Ovary (tissue), 9 donors: ENCODE data around the gene MAN1A2. TPM values are rescaled to one million over a fixed set of nuclear protein-coding genes. Genes with fewer than 3 reads are reported as not detected.

Experiments
- DNase-seq, 5 donors: peaks; one replicate each; pipeline ENCODE4 v3.0.0-alpha.2; 2019 to 2020
- H3K27ac ChIP-seq, 2 donors: fragments of 200-600 bp; one replicate each; pipeline versions ENCODE4 v1.5.1 to v1.8.0; 2019 to 2022
- H3K27me3 ChIP-seq: fragments of 200-600 bp; one replicate; pipeline ENCODE4 v1.8.0; 2022
- H3K36me3 ChIP-seq: fragments of 200-600 bp; sonication (generic); one replicate; pipeline ENCODE4 v1.5.1; 2019
- H3K4me1 ChIP-seq: one replicate; pipeline ENCODE4 v1.8.1; 2013; ENCODE audit warnings: mild to moderate bottlenecking, moderate library complexity; ENCODE audit not compliant: insufficient read depth
- H3K4me3 ChIP-seq: fragments of 200-600 bp; sonication (generic); one replicate; pipeline ENCODE4 v1.5.1; 2017
- H3K9me3 ChIP-seq, 2 donors: fragments of 200-600 bp in 1 of 2; sonication (generic) in 1 of 2; one replicate each; pipeline versions ENCODE4 v1.5.1 to v1.8.1; 2013 to 2019; ENCODE audit warnings: mild to moderate bottlenecking in 1 of 2, moderate library complexity in 1 of 2
- EP300 ChIP-seq: sonication (generic); formaldehyde crosslinking; IDR thresholded peaks from one replicate; pipeline ENCODE4 v1.6.1; 2017; ENCODE audit warnings: antibody characterized with exemption
- POLR2A ChIP-seq: fragments of 450-650 bp; IDR thresholded peaks from one replicate; pipeline ENCODE4 v1.6.1; 2017; ENCODE audit warnings: antibody characterized with exemption, mild to moderate bottlenecking, moderate library complexity
- WGBS, 3 donors: extraction: QIAGEN DNeasy Blood & Tissue Kit in 1 of 3; methylation state at CpG; one replicate each; pipeline versions ENCODE4 v1.1.5 to v1.1.7; 2013 to 2017; 5-methylcytosine and 5-hydroxymethylcytosine counted together
- intact Hi-C, 4 donors: fragments of 100-400 bp; cut with DNase I; formaldehyde crosslinking; loops; one replicate each; pipeline versions ENCODE4 v1.11.0 to v1.15.1; 2022 to 2023
- polyA plus RNA-seq, 2 donors: library from polyadenylated mRNA; stranded (reverse); fragments of 200-250 nt in 1 of 2; fragments of 350-450 nt in 1 of 2; fragmentation: Illumina TruSeq in 1 of 2; extraction: RNeasy Lipid Tissue Mini Kit (QIAGEN cat#74804) in 1 of 2; gene quantifications; one replicate each; pipeline ENCODE4 v1.2.3, GENCODE V29; 2013 to 2014
- total RNA-seq, 7 donors: library from RNA; depleted of rRNA in 2 of 7; stranded (reverse); fragments of >200 nt in 2 of 7; fragmentation: NEBNext Ultra II Directional in 3 of 7; extraction: Animal tissue kit (Norgen Biotek cat#: 25700) in 3 of 7; gene quantifications; one replicate each; pipeline versions ENCODE4 v1.1.0 to v1.2.4, GENCODE V29; 2016 to 2023
- TF ChIP-seq, protein P1 (sequence below), 3 donors: fragments of 450-650 bp in 2 of 3; fragments of 200-600 bp in 1 of 3; IDR thresholded peaks; one replicate each; pipeline versions ENCODE4 v1.5.1 to v1.8.0; 2016 to 2022; ENCODE audit warnings: antibody characterized with exemption in 3 of 3, mild to moderate bottlenecking in 1 of 3
- donor health status: DM: no; HTN: no; CAD: no; lungs with moderate emphysema.
- donor health status: DM: no; HTN: no; CAD: no.
- donor health status: Bipolar disorder and iron deficiency.
- donor health status: DM: yes; HTN: yes; CAD: no.
- donor health status: DM: no; HTN: no; CAD: no.
- donor health status: DM: yes; HTN: yes; CAD: no.

Gene MAN1A2
- total and polyA plus RNA-seq, 9 donors: 9.3 to 59.9 (median 44.8) TPM

DNA sequence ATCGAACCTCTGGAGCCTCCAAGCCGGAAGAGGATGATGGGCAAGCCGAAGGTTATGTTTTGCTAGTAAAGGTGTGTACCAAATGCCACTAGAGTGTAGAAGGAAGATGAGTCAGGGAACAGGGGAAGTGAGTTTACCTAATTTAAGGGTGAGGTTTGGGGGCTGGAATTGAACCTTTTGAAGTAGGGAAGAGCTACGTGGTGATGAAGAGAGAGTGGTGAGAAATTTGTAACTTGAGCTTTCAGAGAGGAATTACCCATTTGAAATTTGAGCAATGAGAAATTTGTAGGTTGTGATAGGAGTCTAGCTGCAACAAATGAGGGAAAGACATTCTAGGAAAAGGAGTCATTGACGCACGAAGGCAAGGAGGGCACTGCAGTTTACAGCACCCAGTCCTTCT lies 168.6 kb downstream of the MAN1A2 start:
- H3K4me1 ChIP-seq: no peaks in the 10 kb centered on the region
- TF ChIP-seq, protein P1, sequence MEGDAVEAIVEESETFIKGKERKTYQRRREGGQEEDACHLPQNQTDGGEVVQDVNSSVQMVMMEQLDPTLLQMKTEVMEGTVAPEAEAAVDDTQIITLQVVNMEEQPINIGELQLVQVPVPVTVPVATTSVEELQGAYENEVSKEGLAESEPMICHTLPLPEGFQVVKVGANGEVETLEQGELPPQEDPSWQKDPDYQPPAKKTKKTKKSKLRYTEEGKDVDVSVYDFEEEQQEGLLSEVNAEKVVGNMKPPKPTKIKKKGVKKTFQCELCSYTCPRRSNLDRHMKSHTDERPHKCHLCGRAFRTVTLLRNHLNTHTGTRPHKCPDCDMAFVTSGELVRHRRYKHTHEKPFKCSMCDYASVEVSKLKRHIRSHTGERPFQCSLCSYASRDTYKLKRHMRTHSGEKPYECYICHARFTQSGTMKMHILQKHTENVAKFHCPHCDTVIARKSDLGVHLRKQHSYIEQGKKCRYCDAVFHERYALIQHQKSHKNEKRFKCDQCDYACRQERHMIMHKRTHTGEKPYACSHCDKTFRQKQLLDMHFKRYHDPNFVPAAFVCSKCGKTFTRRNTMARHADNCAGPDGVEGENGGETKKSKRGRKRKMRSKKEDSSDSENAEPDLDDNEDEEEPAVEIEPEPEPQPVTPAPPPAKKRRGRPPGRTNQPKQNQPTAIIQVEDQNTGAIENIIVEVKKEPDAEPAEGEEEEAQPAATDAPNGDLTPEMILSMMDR (IDR thresholded peaks at IDR 0.05): no peak
- no peak for TF ChIP-seq POLR2A
- TF ChIP-seq EP300: no peak
- no peak overlapping the region for H3K27ac ChIP-seq
- H3K27me3 ChIP-seq: no peaks in the 10 kb centered on the region
- no peaks in the 10 kb centered on the region for H3K36me3 ChIP-seq
- intact Hi-C loops: loop anchor here (2.0 to 10.0 kb wide), 3 partner anchors 216 to 223 kb away; no protein-coding TSS in a partner anchor
- no peak for DNase-seq
- no peaks in the 10 kb centered on the region for H3K9me3 ChIP-seq
- WGBS, 3 donors: 68 to 80% (median 73%) methylated on average over 6 of the region's 6 CpGs
- H3K4me3 ChIP-seq: no peak overlapping the region

DNA sequence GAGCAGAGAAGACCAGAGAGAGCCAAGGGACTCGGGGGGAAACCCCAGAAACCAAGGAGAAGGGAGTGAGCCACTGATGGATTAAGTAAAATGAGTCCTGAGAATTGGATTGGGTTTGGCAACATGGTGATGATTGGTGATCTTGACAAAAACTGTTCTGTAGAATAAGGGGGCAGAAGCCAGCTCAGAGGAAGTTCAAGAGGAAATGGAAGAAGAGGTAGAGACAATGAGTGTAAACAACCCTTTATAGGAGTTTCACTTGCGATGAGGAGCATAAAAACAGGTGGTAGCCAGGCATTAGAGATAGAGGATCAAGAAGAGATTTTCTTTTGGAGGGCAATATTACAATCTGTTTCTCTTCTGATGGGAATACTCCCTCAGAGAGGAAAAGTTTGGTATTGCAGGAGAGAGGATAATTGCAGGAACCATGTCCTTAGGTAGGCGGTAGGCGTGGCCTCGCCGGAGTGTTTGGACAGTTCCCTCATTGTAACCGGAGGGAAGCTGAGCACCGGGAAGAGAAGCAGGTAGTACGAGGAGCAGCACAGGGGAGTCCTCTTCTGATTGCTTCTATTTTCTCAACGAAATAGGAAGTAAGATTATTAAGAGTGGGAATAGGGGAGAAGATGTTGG lies 170.2 kb downstream of the MAN1A2 start:
- WGBS, 3 donors: 48 to 65% (median 49%) methylated on average over 10 of the region's 10 CpGs
- intact Hi-C loops: loop anchor here in 3 of 4 donors (5.0 to 10.0 kb wide), 2 partner anchors 215 to 217 kb away; no protein-coding TSS in a partner anchor
- no peaks in the 10 kb centered on the region for H3K9me3 ChIP-seq

DNA sequence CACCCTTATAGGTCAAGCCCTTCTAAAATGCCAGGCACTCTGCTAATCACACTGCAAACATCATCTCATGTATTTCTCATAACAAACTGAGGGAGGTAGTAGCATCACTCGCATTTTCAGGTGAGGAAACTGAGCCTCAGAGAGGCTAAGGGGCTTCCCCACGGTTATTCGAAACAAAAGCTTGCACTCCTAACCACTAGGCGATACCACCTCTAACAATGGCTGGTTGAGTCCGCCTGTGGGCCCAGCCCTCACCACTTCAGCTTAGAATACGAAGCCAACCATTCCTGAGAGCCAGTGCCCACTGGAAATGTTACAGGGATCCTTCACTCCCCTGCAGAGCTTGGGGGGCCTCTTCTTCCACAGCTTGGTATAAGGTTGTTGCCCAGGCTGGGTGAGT lies 173.3 kb downstream of the MAN1A2 start:
- Histone ChIP-seq H3K27me3 (no peaks in the 10 kb centered on the region), H3K9me3 (no peaks in the 10 kb centered on the region), H3K27ac (no peak overlapping the region), H3K36me3 (no peaks in the 10 kb centered on the region), H3K4me3 (no peak overlapping the region), H3K4me1 (no peaks in the 10 kb centered on the region)
- no peak for DNase-seq
- WGBS, 3 donors: 93 to 95% (median 95%) methylated on average over 6 of the region's 6 CpGs
- TF ChIP-seq, protein P1 (IDR thresholded peaks at IDR 0.05): no peak
- TF ChIP-seq EP300 (no peak), POLR2A (no peak)
- intact Hi-C loops: no loop called here

More for the DNA sequence above, 170.2 kb downstream of the MAN1A2 start:
- no peaks in the 10 kb centered on the region for H3K4me1 ChIP-seq
- no peak for DNase-seq
- H3K4me3 ChIP-seq: no peak overlapping the region
- TF ChIP-seq, protein P1 (IDR thresholded peaks at IDR 0.05): no peak
- TF ChIP-seq EP300: no peak
- TF ChIP-seq POLR2A: no peak
- H3K36me3 ChIP-seq: no peaks in the 10 kb centered on the region
- H3K27ac ChIP-seq: no peak overlapping the region
- H3K27me3 ChIP-seq: no peaks in the 10 kb centered on the region

DNA sequence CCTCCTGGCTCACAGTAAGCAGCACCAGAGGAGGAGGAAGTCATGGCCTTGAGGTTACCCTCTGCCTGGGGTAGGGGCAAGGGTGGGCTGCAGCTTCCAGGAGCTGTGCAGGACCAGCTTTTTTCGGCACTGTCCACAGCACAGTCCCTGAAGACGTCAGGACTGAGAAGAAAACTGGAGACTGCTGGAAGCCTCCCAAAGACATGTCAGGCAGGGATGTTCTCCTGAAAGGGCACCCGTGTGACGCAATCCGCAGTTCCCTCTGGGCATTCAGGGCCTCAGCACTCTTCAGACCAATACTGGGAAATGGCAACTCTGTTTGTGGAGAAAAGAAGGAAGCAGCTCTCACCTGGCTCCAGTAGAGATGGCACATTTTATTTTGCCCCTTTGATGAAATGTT lies 173.8 kb downstream of the MAN1A2 start:
- Histone ChIP-seq H3K36me3 (no peaks in the 10 kb centered on the region), H3K4me1 (no peaks in the 10 kb centered on the region), H3K9me3 (no peaks in the 10 kb centered on the region), H3K27ac (no peak overlapping the region), H3K4me3 (no peak overlapping the region), H3K27me3 (no peaks in the 10 kb centered on the region)
- TF ChIP-seq POLR2A: no peak
- no peak for TF ChIP-seq EP300
- TF ChIP-seq, protein P1 (IDR thresholded peaks at IDR 0.05): no peak
- no peak for DNase-seq
- 76% methylated on average over 5 of the region's 5 CpGs for WGBS, 3 donors
- intact Hi-C loops: no loop called here
